Measurements from ENCODE around the gene GRIK3.

DNA sequence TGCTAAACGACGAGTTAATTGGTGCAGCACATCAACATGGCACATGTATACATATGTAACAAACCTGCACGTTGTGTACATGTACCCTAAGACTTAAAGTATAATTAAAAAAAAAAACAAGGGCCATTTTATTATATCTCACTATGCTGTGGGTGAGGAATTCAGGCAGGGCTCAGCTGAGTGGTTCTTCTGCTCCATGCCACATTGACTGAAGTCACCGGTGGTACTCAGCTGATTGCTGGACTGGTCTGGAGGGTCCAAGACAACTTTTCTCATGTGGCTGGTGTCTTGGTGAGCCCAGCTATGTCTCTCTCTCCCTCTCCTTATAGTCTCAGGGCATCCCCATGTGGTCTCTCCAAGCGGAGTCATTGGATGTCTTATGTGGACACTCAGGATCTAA lies 275.0 kb downstream of the GRIK3 start:
- TF ChIP-seq, protein P1, sequence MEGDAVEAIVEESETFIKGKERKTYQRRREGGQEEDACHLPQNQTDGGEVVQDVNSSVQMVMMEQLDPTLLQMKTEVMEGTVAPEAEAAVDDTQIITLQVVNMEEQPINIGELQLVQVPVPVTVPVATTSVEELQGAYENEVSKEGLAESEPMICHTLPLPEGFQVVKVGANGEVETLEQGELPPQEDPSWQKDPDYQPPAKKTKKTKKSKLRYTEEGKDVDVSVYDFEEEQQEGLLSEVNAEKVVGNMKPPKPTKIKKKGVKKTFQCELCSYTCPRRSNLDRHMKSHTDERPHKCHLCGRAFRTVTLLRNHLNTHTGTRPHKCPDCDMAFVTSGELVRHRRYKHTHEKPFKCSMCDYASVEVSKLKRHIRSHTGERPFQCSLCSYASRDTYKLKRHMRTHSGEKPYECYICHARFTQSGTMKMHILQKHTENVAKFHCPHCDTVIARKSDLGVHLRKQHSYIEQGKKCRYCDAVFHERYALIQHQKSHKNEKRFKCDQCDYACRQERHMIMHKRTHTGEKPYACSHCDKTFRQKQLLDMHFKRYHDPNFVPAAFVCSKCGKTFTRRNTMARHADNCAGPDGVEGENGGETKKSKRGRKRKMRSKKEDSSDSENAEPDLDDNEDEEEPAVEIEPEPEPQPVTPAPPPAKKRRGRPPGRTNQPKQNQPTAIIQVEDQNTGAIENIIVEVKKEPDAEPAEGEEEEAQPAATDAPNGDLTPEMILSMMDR (conservative IDR thresholded peaks at IDR 0.05; ENCODE audit: low read depth in 2 of 2): no peak
- TF ChIP-seq POLR2AphosphoS5 (IDR thresholded peaks at IDR 0.05; ENCODE audit: low read depth): no peak
- TF ChIP-seq EZH2 (IDR thresholded peaks at IDR 0.05; ENCODE audit: low read depth, unreplicated experiment): no peak
- TF ChIP-seq, protein P2, sequence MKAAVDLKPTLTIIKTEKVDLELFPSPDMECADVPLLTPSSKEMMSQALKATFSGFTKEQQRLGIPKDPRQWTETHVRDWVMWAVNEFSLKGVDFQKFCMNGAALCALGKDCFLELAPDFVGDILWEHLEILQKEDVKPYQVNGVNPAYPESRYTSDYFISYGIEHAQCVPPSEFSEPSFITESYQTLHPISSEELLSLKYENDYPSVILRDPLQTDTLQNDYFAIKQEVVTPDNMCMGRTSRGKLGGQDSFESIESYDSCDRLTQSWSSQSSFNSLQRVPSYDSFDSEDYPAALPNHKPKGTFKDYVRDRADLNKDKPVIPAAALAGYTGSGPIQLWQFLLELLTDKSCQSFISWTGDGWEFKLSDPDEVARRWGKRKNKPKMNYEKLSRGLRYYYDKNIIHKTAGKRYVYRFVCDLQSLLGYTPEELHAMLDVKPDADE (IDR thresholded peaks at IDR 0.05): no peak
- TF ChIP-seq JUNB (IDR thresholded peaks at IDR 0.05; ENCODE audit: unreplicated experiment): no peak
- TF ChIP-seq EZH2phosphoT487 (IDR thresholded peaks at IDR 0.05; ENCODE audit: unreplicated experiment): no peak
- TF ChIP-seq, protein P3, sequence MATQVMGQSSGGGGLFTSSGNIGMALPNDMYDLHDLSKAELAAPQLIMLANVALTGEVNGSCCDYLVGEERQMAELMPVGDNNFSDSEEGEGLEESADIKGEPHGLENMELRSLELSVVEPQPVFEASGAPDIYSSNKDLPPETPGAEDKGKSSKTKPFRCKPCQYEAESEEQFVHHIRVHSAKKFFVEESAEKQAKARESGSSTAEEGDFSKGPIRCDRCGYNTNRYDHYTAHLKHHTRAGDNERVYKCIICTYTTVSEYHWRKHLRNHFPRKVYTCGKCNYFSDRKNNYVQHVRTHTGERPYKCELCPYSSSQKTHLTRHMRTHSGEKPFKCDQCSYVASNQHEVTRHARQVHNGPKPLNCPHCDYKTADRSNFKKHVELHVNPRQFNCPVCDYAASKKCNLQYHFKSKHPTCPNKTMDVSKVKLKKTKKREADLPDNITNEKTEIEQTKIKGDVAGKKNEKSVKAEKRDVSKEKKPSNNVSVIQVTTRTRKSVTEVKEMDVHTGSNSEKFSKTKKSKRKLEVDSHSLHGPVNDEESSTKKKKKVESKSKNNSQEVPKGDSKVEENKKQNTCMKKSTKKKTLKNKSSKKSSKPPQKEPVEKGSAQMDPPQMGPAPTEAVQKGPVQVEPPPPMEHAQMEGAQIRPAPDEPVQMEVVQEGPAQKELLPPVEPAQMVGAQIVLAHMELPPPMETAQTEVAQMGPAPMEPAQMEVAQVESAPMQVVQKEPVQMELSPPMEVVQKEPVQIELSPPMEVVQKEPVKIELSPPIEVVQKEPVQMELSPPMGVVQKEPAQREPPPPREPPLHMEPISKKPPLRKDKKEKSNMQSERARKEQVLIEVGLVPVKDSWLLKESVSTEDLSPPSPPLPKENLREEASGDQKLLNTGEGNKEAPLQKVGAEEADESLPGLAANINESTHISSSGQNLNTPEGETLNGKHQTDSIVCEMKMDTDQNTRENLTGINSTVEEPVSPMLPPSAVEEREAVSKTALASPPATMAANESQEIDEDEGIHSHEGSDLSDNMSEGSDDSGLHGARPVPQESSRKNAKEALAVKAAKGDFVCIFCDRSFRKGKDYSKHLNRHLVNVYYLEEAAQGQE (IDR thresholded peaks at IDR 0.05; ENCODE audit: unreplicated experiment): no peak
- peak; percentile 88 for TF ChIP-seq ZNF331 (CRISPR knock-in tag; IDR thresholded peaks at IDR 0.05; ENCODE audit: low read depth)
- TF ChIP-seq STAT1 (IDR thresholded peaks at IDR 0.05; ENCODE audit: unreplicated experiment): no peak
- TF ChIP-seq ZNF114 (CRISPR knock-in tag; IDR thresholded peaks at IDR 0.05): no peak
- no peak for TF ChIP-seq NANOG (IDR thresholded peaks at IDR 0.05; ENCODE audit: borderline replicate concordance)
